HG02759 (cell line): ENCODE measurements around the gene PRM1.
A peak's percentile ranks its signal among the peaks of the same experiment; 100 is the strongest.
"Not testable (repeated sequence)": the region's sequence is repeated elsewhere in the genome, so short reads cannot be mapped to it uniquely, and the experiment has no call there.

Experiments used
- ATAC-seq: cut with Tn5 transposase; IDR thresholded peaks from one replicate; pipeline ENCODE4 v1.9.1; 2021; ENCODE audit warnings: mild to moderate bottlenecking, moderate library complexity; ENCODE audit not compliant: unreplicated experiment

PRM1 gene

GRCh38 chr16:11298143-11298900 is 17.2 kb upstream of the PRM1 start:
- ATAC-seq = no peak

- peak; percentile 91 for ATAC-seq
These were observed 16.5 kb upstream of the PRM1 start for GRCh38 chr16:11297492-11298142.

- ATAC-seq = peak; percentile 13
These were observed 15.8 kb upstream of the PRM1 start for GRCh38 chr16:11296706-11297491.

GRCh38 chr16:11296351-11296705 is 15.2 kb upstream of the PRM1 start:
- no peak for ATAC-seq

GRCh38 chr16:11295672-11296071 is 14.5 kb upstream of the PRM1 start:
- no peak for ATAC-seq

GRCh38 chr16:11292076-11292748 is 11.1 kb upstream of the PRM1 start:
- ATAC-seq = no peak

- ATAC-seq = no peak
These were observed 10.1 kb upstream of the PRM1 start for GRCh38 chr16:11291091-11291703.

- ATAC-seq = no peak
These were observed 9.2 kb upstream of the PRM1 start for GRCh38 chr16:11290102-11290893.

GRCh38 chr16:11289696-11290095 is 8.6 kb upstream of the PRM1 start:
- ATAC-seq = not testable (repeated sequence)

- ATAC-seq = no peak
These were observed 8.1 kb upstream of the PRM1 start for GRCh38 chr16:11289202-11289601.

- ATAC-seq = no peak
These were observed 4.7 kb upstream of the PRM1 start for GRCh38 chr16:11285842-11286241.

- no peak for ATAC-seq
These were observed 2.7 kb upstream of the PRM1 start for GRCh38 chr16:11283820-11284248.

GRCh38 chr16:11278681-11279628 is 2.2 kb downstream of the PRM1 start:
- no peak for ATAC-seq

- no peak for ATAC-seq
These were observed 3.4 kb downstream of the PRM1 start for GRCh38 chr16:11277607-11278337.

GRCh38 chr16:11276896-11277593 is 4.1 kb downstream of the PRM1 start:
- ATAC-seq = no peak

- ATAC-seq = no peak
These were observed 4.8 kb downstream of the PRM1 start, which contains the start of gene PRM2 for GRCh38 chr16:11276143-11276895. Gene PRM2 (minus strand): TSS chr16:11276480. CDS start chr16:11276370, 110 bp downstream.

GRCh38 chr16:11274964-11275363 is 6.2 kb downstream of the PRM1 start:
- ATAC-seq = no peak
